RWPE1 (cell line): ENCODE results near the gene MPV17.
"Not testable (repeated sequence)": the region's sequence is repeated elsewhere in the genome, so short reads cannot be mapped to it uniquely, and the experiment has no call there.

Experiments
- CTCF ChIA-PET: fragments of 350-600 bp; sonication (Branson Sonifier 250); formaldehyde crosslinking; extraction: SDS; loops from one replicate; lab custom pipeline; 2021; lab: Yijun Ruan, JAX
- POLR2A ChIA-PET: fragments of 400-600 bp; formaldehyde crosslinking; extraction: SDS; loops from one replicate; lab custom pipeline; 2020; ENCODE audit warnings: antibody characterized with exemption; ENCODE audit not compliant: low non-redundant PET; lab: Yijun Ruan, JAX
- DNase-seq: peaks from one replicate; pipeline ENCODE4 v3.0.0; 2012; ENCODE audit warnings: low spot score
- H3K27ac ChIP-seq: fragments of 450-650 bp; 2 replicates; pipeline ENCODE4 v1.5.1; 2017
- TF ChIP-seq, protein P1 (sequence below): fragments of 450-650 bp; conservative IDR thresholded peaks from 2 replicates; pipeline ENCODE4 v1.5.1; 2017; ENCODE audit warnings: low read depth, mild to moderate bottlenecking

Gene MPV17

DNA sequence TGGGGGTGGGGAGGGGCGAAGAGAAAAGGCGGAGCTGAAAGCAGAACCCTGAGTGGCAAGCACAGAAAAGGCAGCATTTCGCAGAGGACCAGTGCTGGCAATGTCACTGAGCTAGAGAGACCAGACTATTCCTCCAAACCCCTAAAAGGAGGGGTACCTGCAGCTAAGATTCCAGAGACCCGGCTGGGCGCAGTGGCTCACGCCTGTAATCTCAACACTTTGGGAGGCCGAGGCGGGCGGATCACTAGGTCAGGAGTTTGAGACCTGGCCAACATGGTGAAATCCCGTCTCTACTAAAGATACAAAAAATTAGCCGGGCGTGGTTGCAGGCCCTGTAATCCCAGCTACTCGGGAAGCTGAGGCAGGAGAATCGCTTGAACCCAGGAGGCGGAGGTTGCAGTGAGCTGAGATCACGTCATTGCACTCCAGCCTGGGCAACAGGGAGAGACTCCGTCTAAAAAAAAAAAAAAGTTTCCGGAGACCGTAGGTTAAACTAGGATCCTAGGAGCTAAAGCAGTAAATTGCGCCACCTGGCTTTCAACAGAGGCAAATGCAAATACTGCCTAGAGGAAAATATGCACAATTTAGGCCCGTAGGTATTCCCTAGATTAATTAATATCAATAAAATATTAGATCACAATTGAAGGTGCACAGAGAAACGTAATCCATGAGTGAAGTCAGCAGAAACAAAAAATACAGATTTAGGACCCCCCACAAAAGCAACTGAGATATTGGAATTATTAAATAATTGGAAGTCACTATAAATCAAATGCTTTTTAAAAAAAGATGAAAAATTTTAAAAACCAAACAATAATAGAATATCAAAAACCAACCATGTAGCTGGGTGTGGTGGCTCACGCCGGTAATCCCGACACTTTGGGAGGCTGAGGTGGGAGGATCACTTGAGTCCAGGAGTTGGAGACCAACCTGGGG lies 19.5 kb downstream of the MPV17 start:
- TF ChIP-seq, protein P1, sequence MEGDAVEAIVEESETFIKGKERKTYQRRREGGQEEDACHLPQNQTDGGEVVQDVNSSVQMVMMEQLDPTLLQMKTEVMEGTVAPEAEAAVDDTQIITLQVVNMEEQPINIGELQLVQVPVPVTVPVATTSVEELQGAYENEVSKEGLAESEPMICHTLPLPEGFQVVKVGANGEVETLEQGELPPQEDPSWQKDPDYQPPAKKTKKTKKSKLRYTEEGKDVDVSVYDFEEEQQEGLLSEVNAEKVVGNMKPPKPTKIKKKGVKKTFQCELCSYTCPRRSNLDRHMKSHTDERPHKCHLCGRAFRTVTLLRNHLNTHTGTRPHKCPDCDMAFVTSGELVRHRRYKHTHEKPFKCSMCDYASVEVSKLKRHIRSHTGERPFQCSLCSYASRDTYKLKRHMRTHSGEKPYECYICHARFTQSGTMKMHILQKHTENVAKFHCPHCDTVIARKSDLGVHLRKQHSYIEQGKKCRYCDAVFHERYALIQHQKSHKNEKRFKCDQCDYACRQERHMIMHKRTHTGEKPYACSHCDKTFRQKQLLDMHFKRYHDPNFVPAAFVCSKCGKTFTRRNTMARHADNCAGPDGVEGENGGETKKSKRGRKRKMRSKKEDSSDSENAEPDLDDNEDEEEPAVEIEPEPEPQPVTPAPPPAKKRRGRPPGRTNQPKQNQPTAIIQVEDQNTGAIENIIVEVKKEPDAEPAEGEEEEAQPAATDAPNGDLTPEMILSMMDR, result peak; percentile 89
- DNase-seq, result peak; percentile 72
- POLR2A ChIA-PET, result no interaction called here
- peak overlapping the region; percentile 31; the same call in 1 of the 2 replicates for H3K27ac ChIP-seq
- CTCF ChIA-PET, result interaction anchor here (0.6 to 2.1 kb wide), 21 partner anchors 8 to 343 kb away, joined by 3 to 36 read pairs (median 4); partner anchors contain the start of genes EMILIN1 and SLC30A3

DNA sequence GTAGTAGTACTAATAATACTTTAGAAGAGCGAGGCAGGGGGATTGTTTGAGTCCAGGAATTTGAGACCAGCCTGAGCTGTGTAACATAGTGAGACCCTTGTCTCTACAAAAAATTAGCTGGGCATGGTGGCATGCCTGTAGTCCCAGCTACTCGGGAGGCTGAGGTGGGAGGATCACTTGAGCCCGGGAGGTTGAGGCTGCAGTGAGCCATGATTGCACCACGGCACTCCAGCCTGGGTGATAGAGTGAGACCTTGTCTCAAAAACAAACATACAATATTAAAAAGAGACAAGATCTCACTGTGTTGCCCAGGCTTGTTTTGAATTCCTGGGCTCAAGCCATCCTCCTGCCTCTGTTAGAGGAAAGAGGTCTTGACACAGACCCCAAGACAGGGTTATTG lies 22.3 kb downstream of the MPV17 start:
- DNase-seq, POLR2A ChIA-PET, H3K27ac ChIP-seq: not testable (repeated sequence)
- CTCF ChIA-PET, result interaction anchor here (0.6 kb wide), 1 partner anchor 149 kb away, joined by 3 read pairs; no protein-coding TSS in a partner anchor

DNA sequence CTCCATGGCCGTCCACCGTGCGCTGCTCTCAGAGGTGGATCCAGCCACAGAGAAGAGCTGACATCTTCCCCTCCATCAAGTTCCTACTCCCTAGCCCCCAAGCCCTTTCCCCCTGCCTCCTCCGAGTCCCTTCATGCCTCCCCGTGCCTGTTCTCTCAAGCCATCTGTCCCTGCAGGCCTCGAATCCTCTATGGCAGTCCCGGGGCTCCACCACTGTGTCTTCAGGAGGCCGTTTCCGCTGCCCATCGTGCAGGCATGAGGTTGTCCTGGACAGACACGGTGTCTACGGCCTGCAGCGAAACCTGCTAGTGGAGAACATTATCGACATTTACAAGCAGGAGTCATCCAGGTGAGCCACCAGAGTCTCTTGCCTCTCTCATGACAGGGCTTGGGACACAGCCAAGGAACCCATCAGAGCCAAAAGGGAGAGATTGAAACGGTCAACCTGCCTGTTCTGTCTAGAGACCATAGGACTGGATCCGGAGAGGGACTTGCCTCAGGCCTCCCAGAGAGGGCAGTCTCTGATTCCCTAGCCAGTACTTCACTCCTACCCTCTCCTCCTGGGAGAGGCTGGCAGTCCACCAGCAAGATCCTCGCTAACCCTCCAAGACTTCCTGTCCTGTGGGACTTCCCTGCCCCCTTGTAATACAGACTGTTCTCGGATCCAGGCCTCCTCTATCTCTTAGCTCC lies 24.4 kb downstream of the MPV17 start:
- ChIA-PET POLR2A (no interaction called here), CTCF (interaction anchor here (0.5 to 1.6 kb wide), 3 partner anchors 10 to 67 kb away, joined by 4 to 6 read pairs (median 5); partner anchors contain the start of gene UCN)
- H3K27ac ChIP-seq, result no peak overlapping the region
- no peak for DNase-seq
- TF ChIP-seq, protein P1, result no peak

DNA sequence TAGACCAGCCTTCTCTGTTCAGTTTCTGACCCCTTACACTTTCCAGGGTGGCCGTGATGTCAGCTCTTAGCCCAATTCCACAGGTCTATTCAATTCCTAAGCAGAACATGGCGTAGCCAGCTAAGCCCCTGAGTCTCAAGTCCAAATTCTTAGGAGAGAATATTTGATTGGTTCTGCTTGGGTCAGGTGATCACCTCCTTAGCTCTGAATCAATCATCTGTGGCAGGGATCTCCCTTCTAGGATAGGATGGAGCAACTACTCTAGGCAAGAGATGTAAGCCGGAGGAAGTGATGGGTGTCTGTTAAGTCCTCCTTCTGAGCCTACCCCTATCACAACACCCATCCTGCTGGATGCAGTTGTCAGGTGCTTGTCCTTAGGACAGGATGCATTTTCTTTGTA lies 25.7 kb downstream of the MPV17 start:
- H3K27ac ChIP-seq, result no peak overlapping the region
- DNase-seq, result no peak
- POLR2A ChIA-PET, result no interaction called here
- TF ChIP-seq, protein P1, result no peak
- CTCF ChIA-PET, result interaction anchor here (0.7 kb wide), 2 partner anchors 18 to 173 kb away, joined by 3 read pairs; no protein-coding TSS in a partner anchor

DNA sequence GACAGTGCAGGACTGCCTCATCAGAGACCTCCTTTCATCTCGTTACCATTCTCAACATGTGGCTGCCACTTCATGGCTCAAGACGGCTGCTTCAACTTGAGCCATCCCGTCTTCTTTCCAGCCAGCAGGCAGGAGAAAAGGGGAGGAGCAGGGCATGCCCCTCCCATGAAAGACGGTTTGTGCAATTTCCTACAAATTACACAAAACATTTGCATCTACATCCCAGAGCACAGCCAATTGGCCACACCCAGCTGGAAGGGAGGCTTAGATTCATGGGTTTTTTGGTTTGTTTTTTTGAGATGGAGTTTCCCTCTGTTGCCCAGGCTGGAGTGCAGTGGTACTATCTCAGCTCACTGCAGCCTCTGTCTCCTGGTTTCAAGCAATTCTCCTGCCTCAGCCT lies 26.4 kb downstream of the MPV17 start:
- no peak for DNase-seq
- ChIA-PET CTCF (interaction anchor here (0.6 kb wide), 1 partner anchor 66 kb away, joined by 3 read pairs; no protein-coding TSS in a partner anchor), POLR2A (no interaction called here)
- TF ChIP-seq, protein P1, result no peak
- H3K27ac ChIP-seq, result no peak overlapping the region

DNA sequence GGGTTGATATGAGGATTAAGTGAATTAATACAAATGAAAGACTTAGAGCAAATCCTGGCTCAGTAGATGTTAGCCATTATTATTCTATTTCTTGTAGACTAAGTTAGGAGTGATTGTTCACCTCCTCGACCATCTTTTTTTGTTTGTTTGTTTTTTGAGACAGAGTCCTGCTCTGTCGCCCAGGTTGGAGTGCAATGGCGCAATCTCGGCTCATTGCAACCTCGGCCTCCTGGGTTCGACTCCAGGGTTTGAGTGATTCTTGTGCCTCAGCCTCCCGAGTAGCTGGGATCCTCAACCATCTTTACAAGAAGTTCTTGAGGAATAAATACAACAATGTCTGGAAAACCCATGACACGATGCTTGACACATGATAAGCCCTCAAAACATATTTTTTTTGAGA lies 28.0 kb downstream of the MPV17 start:
- TF ChIP-seq, protein P1, result no peak
- ChIA-PET CTCF (no interaction called here), POLR2A (no interaction called here)
- H3K27ac ChIP-seq, result no peak overlapping the region
- no peak for DNase-seq
